Endothelial cell (in vitro differentiated cells): ENCODE data around the gene TMEM61. TPM values are rescaled to one million over a fixed set of nuclear protein-coding genes. Genes with fewer than 3 reads are reported as not detected.

Source experiments
- DNase-seq: peaks from one replicate; pipeline ENCODE4 v3.0.0; 2021; ENCODE audit warnings: low spot score
- H3K27ac Mint-ChIP-seq: one replicate; pipeline ENCODE4 v1.8.0; 2021; ENCODE audit warnings: mixed read lengths, inconsistent platforms; ENCODE audit not compliant: unreplicated experiment
- H3K27me3 Mint-ChIP-seq: one replicate; pipeline ENCODE4 v1.8.0; 2021; ENCODE audit warnings: mild to moderate bottlenecking, moderate library complexity, mixed read lengths, inconsistent platforms; ENCODE audit not compliant: unreplicated experiment
- H3K36me3 Mint-ChIP-seq: one replicate; pipeline ENCODE4 v1.8.0; 2021; ENCODE audit warnings: mild to moderate bottlenecking, low read depth, mixed read lengths, inconsistent platforms; ENCODE audit not compliant: unreplicated experiment
- H3K4me1 Mint-ChIP-seq: one replicate; pipeline ENCODE4 v1.8.0; 2021; ENCODE audit warnings: mild to moderate bottlenecking, mixed read lengths, inconsistent platforms; ENCODE audit not compliant: unreplicated experiment
- H3K4me3 Mint-ChIP-seq: one replicate; pipeline ENCODE4 v1.8.0; 2021; ENCODE audit warnings: mild to moderate bottlenecking, mixed read lengths, inconsistent platforms; ENCODE audit not compliant: unreplicated experiment
- H3K9me3 Mint-ChIP-seq: one replicate; pipeline ENCODE4 v1.8.0; 2021; ENCODE audit warnings: mixed read lengths, inconsistent platforms; ENCODE audit not compliant: unreplicated experiment
- total RNA-seq: library from RNA; stranded (reverse); fragmentation: NEBNext Ultra II Directional; extraction: Animal tissue kit (Norgen Biotek cat#: 25700); gene quantifications from one replicate; pipeline ENCODE4 v1.2.1, GENCODE V29; 2021; ENCODE audit not compliant: unreplicated experiment
- TF ChIP-seq, protein P1 (sequence below): fragments of 200-600 bp; sonication (generic); IDR thresholded peaks from one replicate; pipeline ENCODE4 v1.5.0; 2021; ENCODE audit warnings: antibody characterized with exemption; ENCODE audit not compliant: unreplicated experiment

Gene TMEM61
- total RNA-seq, 1 donor from 2014 or later: not detected

DNA sequence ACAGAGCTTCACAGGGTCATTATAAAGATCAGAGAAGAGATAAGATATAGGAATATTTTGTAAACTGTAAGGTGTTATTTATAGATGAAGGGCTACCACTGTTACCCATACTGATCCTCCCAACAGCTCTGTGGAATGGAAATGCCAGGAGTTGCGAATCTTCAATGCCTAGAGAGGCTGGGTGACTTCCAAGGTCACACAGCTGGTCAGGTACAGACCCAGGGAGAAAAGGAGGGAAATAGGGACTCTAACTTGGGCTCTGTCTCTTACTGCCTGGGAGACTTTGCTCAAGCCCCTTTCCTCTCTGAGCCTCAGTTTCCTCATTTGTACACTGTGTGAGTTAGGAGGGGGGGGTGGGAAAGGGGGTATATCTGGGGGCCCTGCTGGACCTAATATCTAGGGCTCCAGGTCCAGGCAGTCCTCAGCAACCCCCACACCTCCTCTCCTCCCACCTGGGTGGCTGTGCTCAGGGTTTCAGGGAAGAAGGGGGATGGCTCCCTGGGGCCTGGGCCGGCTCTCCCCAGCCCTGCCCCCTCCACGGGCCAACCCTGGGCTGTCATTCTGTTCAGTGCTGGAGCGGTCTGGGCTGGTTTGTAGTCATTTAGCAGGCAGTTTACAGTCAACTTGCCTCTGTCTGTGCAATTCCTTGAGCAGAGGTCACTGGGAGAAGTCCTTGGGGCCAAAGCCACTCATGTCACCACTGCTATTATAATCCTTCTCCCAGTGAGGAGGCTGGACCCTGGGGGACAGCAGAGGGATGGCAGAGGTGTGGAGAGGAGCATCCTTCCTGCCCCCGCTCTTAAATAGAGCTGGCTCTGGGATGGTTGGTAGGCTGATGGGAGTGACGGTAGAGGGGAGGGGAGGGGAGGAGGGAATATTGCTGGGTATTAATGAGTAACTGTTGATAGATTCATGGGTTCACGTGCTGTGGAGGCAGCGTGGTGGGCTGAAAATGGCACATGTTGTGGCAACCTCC, 20.0 kb downstream of the TMEM61 start:
- no peaks in the 10 kb centered on the region for H3K36me3 Mint-ChIP-seq
- H3K27ac Mint-ChIP-seq: no peak overlapping the region
- H3K9me3 Mint-ChIP-seq: no peaks in the 10 kb centered on the region
- no peak for DNase-seq
- H3K4me1 Mint-ChIP-seq: peaks cover 17% of the 10 kb centered on the region
- TF ChIP-seq, protein P1, sequence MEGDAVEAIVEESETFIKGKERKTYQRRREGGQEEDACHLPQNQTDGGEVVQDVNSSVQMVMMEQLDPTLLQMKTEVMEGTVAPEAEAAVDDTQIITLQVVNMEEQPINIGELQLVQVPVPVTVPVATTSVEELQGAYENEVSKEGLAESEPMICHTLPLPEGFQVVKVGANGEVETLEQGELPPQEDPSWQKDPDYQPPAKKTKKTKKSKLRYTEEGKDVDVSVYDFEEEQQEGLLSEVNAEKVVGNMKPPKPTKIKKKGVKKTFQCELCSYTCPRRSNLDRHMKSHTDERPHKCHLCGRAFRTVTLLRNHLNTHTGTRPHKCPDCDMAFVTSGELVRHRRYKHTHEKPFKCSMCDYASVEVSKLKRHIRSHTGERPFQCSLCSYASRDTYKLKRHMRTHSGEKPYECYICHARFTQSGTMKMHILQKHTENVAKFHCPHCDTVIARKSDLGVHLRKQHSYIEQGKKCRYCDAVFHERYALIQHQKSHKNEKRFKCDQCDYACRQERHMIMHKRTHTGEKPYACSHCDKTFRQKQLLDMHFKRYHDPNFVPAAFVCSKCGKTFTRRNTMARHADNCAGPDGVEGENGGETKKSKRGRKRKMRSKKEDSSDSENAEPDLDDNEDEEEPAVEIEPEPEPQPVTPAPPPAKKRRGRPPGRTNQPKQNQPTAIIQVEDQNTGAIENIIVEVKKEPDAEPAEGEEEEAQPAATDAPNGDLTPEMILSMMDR: no peak
- no peak overlapping the region for H3K4me3 Mint-ChIP-seq
- peaks cover 15% of the 10 kb centered on the region for H3K27me3 Mint-ChIP-seq

- Mint-ChIP-seq H3K27me3 (peaks cover 14% of the 10 kb centered on the region), H3K4me3 (no peak overlapping the region), H3K36me3 (no peaks in the 10 kb centered on the region), H3K9me3 (no peaks in the 10 kb centered on the region), H3K4me1 (peaks cover 11% of the 10 kb centered on the region), H3K27ac (no peak overlapping the region)
- DNase-seq: no peak
- TF ChIP-seq, protein P1: no peak
Measured at GRCh38 chr1:55001311-55001710, 20.9 kb downstream of the TMEM61 start.

- DNase-seq: no peak
- Mint-ChIP-seq H3K27ac (no peak overlapping the region), H3K27me3 (peaks cover 10% of the 10 kb centered on the region), H3K9me3 (no peaks in the 10 kb centered on the region), H3K4me1 (peaks cover 2% of the 10 kb centered on the region), H3K4me3 (no peak overlapping the region), H3K36me3 (no peaks in the 10 kb centered on the region)
- TF ChIP-seq, protein P1: no peak
Measured at GRCh38 chr1:55002686-55003085, 22.3 kb downstream of the TMEM61 start.

GRCh38 chr1:55005351-55006140, 25.1 kb downstream of the TMEM61 start:
- no peak for DNase-seq
- TF ChIP-seq, protein P1: no peak
- peaks cover 2% of the 10 kb centered on the region for H3K27me3 Mint-ChIP-seq

GRCh38 chr1:55006931-55007330, 26.5 kb downstream of the TMEM61 start:
- DNase-seq: no peak

More at GRCh38 chr1:55005351-55006140, 25.1 kb downstream of the TMEM61 start:
- H3K27ac Mint-ChIP-seq: no peak overlapping the region
- H3K9me3 Mint-ChIP-seq: peaks cover 6% of the 10 kb centered on the region
- no peaks in the 10 kb centered on the region for H3K4me1 Mint-ChIP-seq
- H3K36me3 Mint-ChIP-seq: peaks cover 4% of the 10 kb centered on the region
- no peak overlapping the region for H3K4me3 Mint-ChIP-seq

More at GRCh38 chr1:55006931-55007330, 26.5 kb downstream of the TMEM61 start:
- Mint-ChIP-seq H3K4me3 (no peak overlapping the region), H3K27me3 (peaks cover 2% of the 10 kb centered on the region), H3K4me1 (no peaks in the 10 kb centered on the region), H3K9me3 (peaks cover 6% of the 10 kb centered on the region), H3K36me3 (peaks cover 4% of the 10 kb centered on the region), H3K27ac (no peak overlapping the region)
- TF ChIP-seq, protein P1: no peak
